Stimulated activated CD8-positive, alpha-beta memory T cell treated with anti-CD3 and anti-CD28 coated beads, Interleukin-7, amount 100 ng/mL, for 1 hour (primary cell): ENCODE measurements around the gene OR10V1.

ENCODE experiments used
- DNase-seq, 2 donors: peaks; one replicate each; pipeline ENCODE4 v3.0.0-alpha.2; 2020; ENCODE audit warnings: low read depth in 2 of 2

Gene OR10V1

GRCh38 chr11:59668950-59669610, 44.6 kb downstream of the OR10V1 start, which contains the start of gene PATL1:
Gene PATL1 (minus strand): TSS chr11:59669037. CDS start chr11:59668895, 142 bp downstream.
- DNase-seq = peak; percentile 95 to 97

GRCh38 chr11:59668188-59668949, 45.3 kb downstream of the OR10V1 start:
- DNase-seq = peak; percentile 27 to 41

GRCh38 chr11:59667812-59668187, 45.8 kb downstream of the OR10V1 start:
- no peak for DNase-seq

DNA sequence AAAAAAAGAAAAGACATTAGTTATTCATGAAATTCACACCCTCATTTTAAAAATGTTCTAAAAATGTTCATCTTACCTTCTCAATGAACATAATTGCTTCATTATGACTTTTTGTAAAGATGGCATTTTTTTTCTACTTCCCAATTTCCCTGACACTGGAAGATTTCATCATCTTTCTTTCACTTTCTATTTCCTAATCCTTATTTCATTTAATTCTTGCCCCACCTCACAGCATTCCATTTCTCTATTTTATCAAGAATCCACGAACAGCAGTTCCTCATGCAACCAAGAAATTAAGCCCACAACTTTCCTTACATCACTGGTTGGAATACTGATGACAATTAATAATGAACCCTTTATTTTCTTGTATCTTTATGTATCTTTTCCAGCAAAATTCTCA, 46.7 kb downstream of the OR10V1 start:
- no peak for DNase-seq
